Measurements from ENCODE around the gene CST4. TPM values are rescaled to one million over a fixed set of nuclear protein-coding genes. Genes with fewer than 3 reads are reported as not detected.

Gene CST4
- total and polyA plus RNA-seq, 10 of the 15 experiments (the other 5 are each of a cell fraction or from before 2014, with no cell fraction given), result not detected

DNA sequence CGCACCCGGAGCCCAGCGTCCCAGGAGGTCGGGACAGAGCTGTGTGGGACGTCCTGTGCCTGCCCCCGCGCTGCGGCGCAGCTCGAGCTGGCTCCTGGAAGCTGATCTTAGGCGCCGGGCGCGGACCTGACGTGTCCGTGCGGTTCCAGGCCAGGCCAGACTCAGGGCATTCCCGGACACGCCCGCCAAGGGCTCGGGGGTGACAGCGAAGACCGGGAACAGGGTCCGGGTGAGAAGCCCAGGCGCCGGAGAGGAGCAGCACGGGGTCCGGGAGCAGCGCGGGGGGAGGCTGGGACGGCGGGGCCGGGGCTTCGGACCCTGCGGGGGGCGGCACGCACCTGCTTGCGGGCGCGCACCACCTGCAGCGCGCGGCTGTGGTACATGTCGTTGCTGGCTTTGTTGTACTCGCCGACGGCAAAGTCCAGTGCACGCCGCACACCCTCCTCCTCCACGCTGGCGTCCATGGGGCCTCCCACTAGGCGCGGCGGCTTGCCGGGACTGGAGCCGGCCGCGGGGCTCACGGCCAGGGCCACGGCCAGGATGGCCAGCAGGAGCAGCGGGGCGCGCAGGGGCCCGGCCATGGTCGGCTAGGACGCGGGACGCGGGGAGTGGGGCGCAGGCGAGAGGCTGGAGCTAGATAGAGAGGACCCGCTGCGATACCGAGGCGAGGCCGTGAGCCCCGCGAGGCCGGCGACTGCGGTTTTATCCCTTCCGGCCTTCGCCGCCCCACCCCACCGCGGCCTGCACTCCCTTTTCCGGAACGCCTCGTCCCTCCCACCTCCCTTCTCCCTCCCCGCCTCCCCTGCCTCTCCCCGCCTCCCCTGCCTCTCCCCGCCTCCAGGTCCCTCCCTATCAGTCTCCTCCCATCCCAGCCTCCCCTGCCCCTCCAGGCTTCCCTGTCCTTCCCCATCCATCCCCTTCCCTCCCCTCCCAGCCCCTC is 51.3 kb downstream of the CST4 start, which contains the start of gene CST3 (continued):
- TF ChIP-seq, protein P1, sequence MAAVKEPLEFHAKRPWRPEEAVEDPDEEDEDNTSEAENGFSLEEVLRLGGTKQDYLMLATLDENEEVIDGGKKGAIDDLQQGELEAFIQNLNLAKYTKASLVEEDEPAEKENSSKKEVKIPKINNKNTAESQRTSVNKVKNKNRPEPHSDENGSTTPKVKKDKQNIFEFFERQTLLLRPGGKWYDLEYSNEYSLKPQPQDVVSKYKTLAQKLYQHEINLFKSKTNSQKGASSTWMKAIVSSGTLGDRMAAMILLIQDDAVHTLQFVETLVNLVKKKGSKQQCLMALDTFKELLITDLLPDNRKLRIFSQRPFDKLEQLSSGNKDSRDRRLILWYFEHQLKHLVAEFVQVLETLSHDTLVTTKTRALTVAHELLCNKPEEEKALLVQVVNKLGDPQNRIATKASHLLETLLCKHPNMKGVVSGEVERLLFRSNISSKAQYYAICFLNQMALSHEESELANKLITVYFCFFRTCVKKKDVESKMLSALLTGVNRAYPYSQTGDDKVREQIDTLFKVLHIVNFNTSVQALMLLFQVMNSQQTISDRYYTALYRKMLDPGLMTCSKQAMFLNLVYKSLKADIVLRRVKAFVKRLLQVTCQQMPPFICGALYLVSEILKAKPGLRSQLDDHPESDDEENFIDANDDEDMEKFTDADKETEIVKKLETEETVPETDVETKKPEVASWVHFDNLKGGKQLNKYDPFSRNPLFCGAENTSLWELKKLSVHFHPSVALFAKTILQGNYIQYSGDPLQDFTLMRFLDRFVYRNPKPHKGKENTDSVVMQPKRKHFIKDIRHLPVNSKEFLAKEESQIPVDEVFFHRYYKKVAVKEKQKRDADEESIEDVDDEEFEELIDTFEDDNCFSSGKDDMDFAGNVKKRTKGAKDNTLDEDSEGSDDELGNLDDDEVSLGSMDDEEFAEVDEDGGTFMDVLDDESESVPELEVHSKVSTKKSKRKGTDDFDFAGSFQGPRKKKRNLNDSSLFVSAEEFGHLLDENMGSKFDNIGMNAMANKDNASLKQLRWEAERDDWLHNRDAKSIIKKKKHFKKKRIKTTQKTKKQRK (IDR thresholded peaks at IDR 0.05; ENCODE audit: low read depth, low read length), result no peak
- TF ChIP-seq GATAD2B (conservative IDR thresholded peaks at IDR 0.05; ENCODE audit: low read depth) (peak; percentile 85), POLR2A (IDR thresholded peaks at IDR 0.05; ENCODE audit: low read depth, low read length) (peak; percentile 69), RB1 (IDR thresholded peaks at IDR 0.05; ENCODE audit: borderline replicate concordance) (peak; percentile 61; the same call in 1 of the 2 replicates), BHLHE40 (IDR thresholded peaks at IDR 0.05; ENCODE audit: borderline replicate concordance in 1 of 2, low read depth in 2 of 2, low read length in 1 of 2) (0 out of 4 replicates have a peak, but pooled peaks of 1 of the 2 experiments have one; percentile 9)

- SMC1A ChIA-PET (ENCODE audit: uncharacterized antibody, unreplicated experiment), result interaction anchor here (0.8 kb wide), 1 partner anchor 12 kb away, joined by 3 read pairs; no protein-coding TSS in a partner anchor
- H4K20me1 ChIP-seq (ENCODE audit: control insufficient read depth, insufficient read depth), result no peaks in the 10 kb centered on the region
- RAD21 ChIA-PET (ENCODE audit: unreplicated experiment), result no interaction called here
- no peaks in the 10 kb centered on the region for H3K79me2 ChIP-seq (ENCODE audit: control insufficient read depth, insufficient read depth, low read length)
- no peaks in the 10 kb centered on the region for H3K27me3 ChIP-seq (replicated peaks in 1 of 2; ENCODE audit: control insufficient read depth in 2 of 2, insufficient read depth in 2 of 2, low read length in 1 of 2)
- intact Hi-C loops (cut with micrococcal nuclease; ENCODE audit: unreplicated experiment), result no loop called here
- CTCF ChIA-PET, result no interaction called here
- TSS peak; percentile 73 for BruUV-seq (replicated peaks)
- in situ Hi-C loops (cut with MboI), result no loop called here
- ATAC-seq, result no peak
- peak overlapping the region; percentile 70 for H3K9ac ChIP-seq (ENCODE audit: control insufficient read depth, insufficient read depth, low read length)
- no peaks in the 10 kb centered on the region; a peak in 1 of 4 replicates for H3K36me3 ChIP-seq (ENCODE audit: control insufficient read depth in 2 of 2, insufficient read depth in 2 of 2, low read length in 1 of 2)
- WGBS (ENCODE audit: insufficient coverage, insufficient replicate concordance, low lambda C conversion rate, missing lambda C conversion rate), result 64% methylated on average over 4 of the region's 4 CpGs
- DNase-seq (ENCODE audit: low read depth, low spot score), result no peak
- H3K27ac ChIP-seq (ENCODE audit: control insufficient read depth, insufficient read depth), result no peak overlapping the region
- POLR2A ChIA-PET, result no interaction called here
- peak overlapping the region; percentile 93 for H3K4me2 ChIP-seq (ENCODE audit: control insufficient read depth, insufficient read depth)
- peaks cover 13% of the 10 kb centered on the region for H3K4me1 ChIP-seq (ENCODE audit: control insufficient read depth, insufficient read depth, low read length)
- H3K9me3 ChIP-seq (replicated peaks; ENCODE audit: control insufficient read depth, insufficient read depth, low read length), result no peaks in the 10 kb centered on the region; the same call in 2 of the 3 replicates
- H2AFZ ChIP-seq (ENCODE audit: control insufficient read depth, low read depth, low read length), result no peak overlapping the region; the same call in 1 of the 2 replicates
- FAIRE-seq, result no peak
- TF ChIP-seq TAF1 (IDR thresholded peaks at IDR 0.05; ENCODE audit: borderline replicate concordance, low read depth, low read length), result no peak
- H3K4me3 ChIP-seq, result peak overlapping the region; percentile 73
Observed at GRCh38 chr20:23636908-23637281, 51.9 kb downstream of the CST4 start.

Data from GM12878 (cell line).